ENCODE data around the gene APOL1. TPM values are rescaled to one million over a fixed set of nuclear protein-coding genes. Genes with fewer than 3 reads are reported as not detected.
"Not testable (repeated sequence)": the region's sequence is repeated elsewhere in the genome, so short reads cannot be mapped to it uniquely, and the experiment has no call there.

APOL1 gene
- total RNA-seq, 2 experiments from 2014 or later = 6.4 to 7.3 TPM

DNA sequence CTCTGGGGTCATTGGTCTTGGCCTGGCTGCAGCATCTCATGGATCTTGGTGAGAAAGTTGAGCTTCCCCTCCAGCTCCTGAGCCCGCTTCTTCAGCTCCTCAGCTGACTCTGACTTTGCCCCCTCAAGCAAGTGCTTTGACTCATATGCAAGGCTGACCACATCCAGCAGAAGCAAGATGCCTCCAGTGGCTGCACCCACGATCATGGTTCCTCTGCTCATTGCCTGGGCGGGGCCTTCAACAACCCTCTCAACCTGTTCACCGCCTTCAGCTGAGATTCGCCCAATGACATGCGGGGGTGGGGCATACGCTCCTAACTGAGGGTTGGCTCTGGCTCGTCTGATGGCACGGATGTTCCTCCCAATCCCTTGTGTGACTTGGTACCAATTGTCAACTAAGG lies 25.5 kb upstream of the APOL1 start:
- no peak for DNase-seq
- H3K4me1 Mint-ChIP-seq (ENCODE audit: low read depth) = no peaks in the 10 kb centered on the region
- POLR2A ChIA-PET = interaction anchor here (1.2 kb wide), 1 partner anchor 12 kb away, joined by 4 read pairs; the partner anchor contains the start of gene APOL2
- peaks cover 56% of the 10 kb centered on the region for H3K36me3 Mint-ChIP-seq (ENCODE audit: low read depth)
- CTCF ChIA-PET = interaction anchor here (0.6 to 1.1 kb wide), 4 partner anchors 12 to 393 kb away, joined by 3 to 5 read pairs (median 4); partner anchors contain the start of gene APOL2
- no peak for ATAC-seq (ENCODE audit: poor library complexity)
- Histone ChIP-seq H3K9me3 (ENCODE audit: control insufficient read depth in 1 of 2, insufficient read depth in 1 of 2, low read length in 2 of 2) (no peaks in the 10 kb centered on the region), H3K36me3 (ENCODE audit: insufficient read depth, low read length) (peaks cover 47% of the 10 kb centered on the region), H3K4me3 (ENCODE audit: low read length) (no peak overlapping the region), H3K4me1 (ENCODE audit: insufficient read depth, low read length) (no peaks in the 10 kb centered on the region), H3K27ac (ENCODE audit: low read depth in 1 of 2, low read length in 2 of 2) (no peak overlapping the region), H3K27me3 (ENCODE audit: control insufficient read depth in 1 of 2, insufficient read depth in 2 of 2, low read length in 2 of 2) (no peaks in the 10 kb centered on the region)
- H3K27ac Mint-ChIP-seq = no peak overlapping the region
- no peaks in the 10 kb centered on the region for H3K9me3 Mint-ChIP-seq
- TF ChIP-seq, protein P1, sequence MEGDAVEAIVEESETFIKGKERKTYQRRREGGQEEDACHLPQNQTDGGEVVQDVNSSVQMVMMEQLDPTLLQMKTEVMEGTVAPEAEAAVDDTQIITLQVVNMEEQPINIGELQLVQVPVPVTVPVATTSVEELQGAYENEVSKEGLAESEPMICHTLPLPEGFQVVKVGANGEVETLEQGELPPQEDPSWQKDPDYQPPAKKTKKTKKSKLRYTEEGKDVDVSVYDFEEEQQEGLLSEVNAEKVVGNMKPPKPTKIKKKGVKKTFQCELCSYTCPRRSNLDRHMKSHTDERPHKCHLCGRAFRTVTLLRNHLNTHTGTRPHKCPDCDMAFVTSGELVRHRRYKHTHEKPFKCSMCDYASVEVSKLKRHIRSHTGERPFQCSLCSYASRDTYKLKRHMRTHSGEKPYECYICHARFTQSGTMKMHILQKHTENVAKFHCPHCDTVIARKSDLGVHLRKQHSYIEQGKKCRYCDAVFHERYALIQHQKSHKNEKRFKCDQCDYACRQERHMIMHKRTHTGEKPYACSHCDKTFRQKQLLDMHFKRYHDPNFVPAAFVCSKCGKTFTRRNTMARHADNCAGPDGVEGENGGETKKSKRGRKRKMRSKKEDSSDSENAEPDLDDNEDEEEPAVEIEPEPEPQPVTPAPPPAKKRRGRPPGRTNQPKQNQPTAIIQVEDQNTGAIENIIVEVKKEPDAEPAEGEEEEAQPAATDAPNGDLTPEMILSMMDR (IDR thresholded peaks at IDR 0.05) = no peak
- intact Hi-C loops (cut with DNase I, micrococcal nuclease) = no loop called here
- no peaks in the 10 kb centered on the region for H3K27me3 Mint-ChIP-seq
- no peak overlapping the region for H3K4me3 Mint-ChIP-seq

DNA sequence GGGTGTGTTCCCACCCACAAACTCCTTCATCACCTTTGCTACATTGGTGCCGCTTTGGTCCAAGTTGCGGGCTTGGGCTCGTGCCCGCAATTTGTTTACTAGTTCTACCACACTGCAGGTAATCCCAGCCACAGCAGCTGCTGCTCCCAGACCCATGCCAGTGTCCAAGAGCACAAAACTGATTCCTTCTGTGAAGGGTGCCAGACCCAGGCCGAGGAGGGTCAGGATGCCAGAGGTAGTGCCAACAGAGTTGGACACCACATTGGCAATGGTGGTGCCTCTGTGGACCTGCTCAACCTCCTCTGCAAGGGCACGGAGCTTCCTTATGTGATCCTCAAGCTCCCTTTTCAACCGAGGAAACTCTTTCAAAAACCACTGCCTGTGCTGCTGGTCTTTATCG lies 25.1 kb upstream of the APOL1 start:
- no peak overlapping the region for H3K4me3 ChIP-seq (ENCODE audit: low read length)
- Mint-ChIP-seq H3K9me3 (no peaks in the 10 kb centered on the region), H3K4me3 (no peak overlapping the region), H3K36me3 (ENCODE audit: low read depth) (peaks cover 61% of the 10 kb centered on the region), H3K27ac (no peak overlapping the region), H3K4me1 (ENCODE audit: low read depth) (no peaks in the 10 kb centered on the region), H3K27me3 (no peaks in the 10 kb centered on the region)
- ChIA-PET POLR2A (interaction anchor here (1.2 kb wide), 1 partner anchor 12 kb away, joined by 4 read pairs; the partner anchor contains the start of gene APOL2), CTCF (interaction anchor here (0.7 kb wide), 2 partner anchors 24 to 394 kb away, joined by 4 to 5 read pairs; no protein-coding TSS in a partner anchor)
- no peak for DNase-seq
- H3K27me3 ChIP-seq (ENCODE audit: control insufficient read depth in 1 of 2, insufficient read depth in 2 of 2, low read length in 2 of 2) = no peaks in the 10 kb centered on the region
- H3K36me3 ChIP-seq (ENCODE audit: insufficient read depth, low read length) = peaks cover 51% of the 10 kb centered on the region
- TF ChIP-seq, protein P1 (IDR thresholded peaks at IDR 0.05) = no peak
- intact Hi-C loops (cut with DNase I, micrococcal nuclease) = no loop called here
- no peaks in the 10 kb centered on the region for H3K9me3 ChIP-seq (ENCODE audit: control insufficient read depth in 1 of 2, insufficient read depth in 1 of 2, low read length in 2 of 2)
- H3K4me1 ChIP-seq (ENCODE audit: insufficient read depth, low read length) = peaks cover 4% of the 10 kb centered on the region
- ATAC-seq (ENCODE audit: poor library complexity) = no peak
- no peak overlapping the region for H3K27ac ChIP-seq (ENCODE audit: low read depth in 1 of 2, low read length in 2 of 2)

DNA sequence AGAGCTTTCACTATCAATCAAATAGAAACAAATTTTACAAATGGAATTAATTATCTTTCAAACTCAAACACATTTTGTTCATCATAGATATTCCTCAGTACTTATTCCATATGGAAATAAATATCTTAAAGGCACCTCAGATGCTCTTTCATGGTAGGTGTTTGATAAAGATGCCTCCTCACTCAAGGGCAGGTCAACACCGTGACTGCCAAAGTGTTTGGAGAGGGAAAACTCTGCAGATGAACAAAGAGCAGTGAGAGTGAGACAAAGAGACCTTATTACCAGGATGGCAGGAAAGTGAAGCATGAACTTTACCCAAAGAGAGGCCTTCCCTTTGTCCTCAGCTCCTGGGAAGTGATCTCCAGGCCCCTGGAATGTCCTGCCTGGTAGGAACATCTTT lies 24.6 kb upstream of the APOL1 start:
- H3K27me3 ChIP-seq (ENCODE audit: control insufficient read depth in 1 of 2, insufficient read depth in 2 of 2, low read length in 2 of 2); DNase-seq; ATAC-seq (ENCODE audit: poor library complexity); H3K9me3 ChIP-seq (ENCODE audit: control insufficient read depth in 1 of 2, insufficient read depth in 1 of 2, low read length in 2 of 2); H3K9me3 Mint-ChIP-seq; H3K4me1 Mint-ChIP-seq (ENCODE audit: low read depth); H3K27me3 Mint-ChIP-seq; H3K4me3 ChIP-seq (ENCODE audit: low read length); H3K4me1 ChIP-seq (ENCODE audit: insufficient read depth, low read length); POLR2A ChIA-PET; H3K27ac ChIP-seq (ENCODE audit: low read depth in 1 of 2, low read length in 2 of 2); H3K4me3 Mint-ChIP-seq; intact Hi-C loops (cut with DNase I, micrococcal nuclease); H3K27ac Mint-ChIP-seq; CTCF ChIA-PET: not testable (repeated sequence)
- peaks cover 66% of the 10 kb centered on the region for H3K36me3 Mint-ChIP-seq (ENCODE audit: low read depth)
- H3K36me3 ChIP-seq (ENCODE audit: insufficient read depth, low read length) = peaks cover 57% of the 10 kb centered on the region

DNA sequence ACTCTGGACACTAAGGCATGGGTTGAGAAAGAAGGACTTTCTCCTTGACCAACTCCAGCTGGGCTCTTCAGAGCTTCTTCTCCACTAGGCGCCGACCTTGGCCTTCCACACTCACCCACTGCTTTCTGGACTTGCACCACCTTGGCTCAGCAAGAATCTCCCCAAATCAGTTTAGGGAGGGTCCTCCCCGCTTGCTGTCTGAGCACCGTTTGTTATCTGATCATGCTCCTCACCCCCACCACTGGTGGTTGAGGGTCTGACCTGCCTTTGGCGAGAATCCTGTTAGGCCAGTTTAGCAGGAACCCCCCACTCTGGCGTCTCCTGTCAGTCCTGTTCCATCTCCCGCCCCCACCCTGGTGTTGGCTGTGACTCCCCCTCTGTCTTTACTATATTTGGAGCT lies 24.0 kb upstream of the APOL1 start:
- Mint-ChIP-seq H3K4me3 (no peak overlapping the region), H3K9me3 (no peaks in the 10 kb centered on the region), H3K27ac (no peak overlapping the region), H3K4me1 (ENCODE audit: low read depth) (no peaks in the 10 kb centered on the region), H3K36me3 (ENCODE audit: low read depth) (peaks cover 72% of the 10 kb centered on the region), H3K27me3 (no peaks in the 10 kb centered on the region)
- peaks cover 5% of the 10 kb centered on the region for H3K4me1 ChIP-seq (ENCODE audit: insufficient read depth, low read length)
- ATAC-seq (ENCODE audit: poor library complexity) (no peak), DNase-seq (no peak)
- no peak overlapping the region for H3K27ac ChIP-seq (ENCODE audit: low read depth in 1 of 2, low read length in 2 of 2)
- CTCF ChIA-PET = no interaction called here
- H3K27me3 ChIP-seq (ENCODE audit: control insufficient read depth in 1 of 2, insufficient read depth in 2 of 2, low read length in 2 of 2) = no peaks in the 10 kb centered on the region
- H3K9me3 ChIP-seq (ENCODE audit: control insufficient read depth in 1 of 2, insufficient read depth in 1 of 2, low read length in 2 of 2) = no peaks in the 10 kb centered on the region
- peaks cover 60% of the 10 kb centered on the region for H3K36me3 ChIP-seq (ENCODE audit: insufficient read depth, low read length)
- intact Hi-C loops (cut with DNase I, micrococcal nuclease) = no loop called here
- POLR2A ChIA-PET = no interaction called here
- no peak overlapping the region for H3K4me3 ChIP-seq (ENCODE audit: low read length)
- TF ChIP-seq, protein P1 (IDR thresholded peaks at IDR 0.05) = no peak

DNA sequence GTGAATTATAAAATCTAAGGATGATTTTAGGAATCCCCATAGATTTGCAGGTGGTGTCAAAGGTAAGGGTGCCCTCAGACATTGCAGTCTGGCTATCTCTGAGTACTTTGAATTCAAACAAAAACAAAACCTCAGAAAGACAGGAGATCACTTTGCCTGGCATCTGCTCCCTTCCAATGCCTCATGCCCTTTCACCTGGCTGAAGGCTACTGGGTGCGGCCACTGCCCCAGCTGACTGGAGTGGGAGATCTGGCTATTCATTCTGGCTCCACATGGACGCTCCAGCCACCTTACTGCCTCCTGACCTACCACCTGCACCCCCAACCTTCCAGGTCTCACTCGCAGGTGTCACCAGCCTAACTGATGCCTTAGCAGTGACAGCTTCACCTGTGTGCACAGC lies 23.3 kb upstream of the APOL1 start:
- H3K4me1 Mint-ChIP-seq (ENCODE audit: low read depth) = not testable (repeated sequence)
- H3K36me3 Mint-ChIP-seq (ENCODE audit: low read depth) = peaks cover 79% of the 10 kb centered on the region

More for the DNA sequence above, 23.3 kb upstream of the APOL1 start:
- CTCF ChIA-PET; H3K4me3 Mint-ChIP-seq; POLR2A ChIA-PET; H3K27ac Mint-ChIP-seq; H3K27me3 Mint-ChIP-seq; ATAC-seq (ENCODE audit: poor library complexity); H3K27ac ChIP-seq (ENCODE audit: low read depth in 1 of 2, low read length in 2 of 2); H3K9me3 ChIP-seq (ENCODE audit: control insufficient read depth in 1 of 2, insufficient read depth in 1 of 2, low read length in 2 of 2); H3K27me3 ChIP-seq (ENCODE audit: control insufficient read depth in 1 of 2, insufficient read depth in 2 of 2, low read length in 2 of 2); DNase-seq; intact Hi-C loops (cut with DNase I, micrococcal nuclease); H3K4me1 ChIP-seq (ENCODE audit: insufficient read depth, low read length); H3K4me3 ChIP-seq (ENCODE audit: low read length); H3K9me3 Mint-ChIP-seq: not testable (repeated sequence)
- H3K36me3 ChIP-seq (ENCODE audit: insufficient read depth, low read length) = peaks cover 64% of the 10 kb centered on the region
